WTC11 (cell line): ENCODE measurements around the gene GOLT1A. TPM values are rescaled to one million over a fixed set of nuclear protein-coding genes. Genes with fewer than 3 reads are reported as not detected.

ENCODE experiments used
- ATAC-seq: fragments of 200-7000 bp; cut with Tn5 transposase; 2 replicates; pipeline ENCODE4 v1.10.0; 2021; ENCODE audit warnings: mild to moderate bottlenecking, moderate library complexity
- CTCF ChIA-PET: fragments of 300-600 bp; sonication (Branson Sonifier 250); formaldehyde crosslinking; loops from one replicate; lab custom pipeline; 2021; ENCODE audit warnings: antibody characterized with exemption; lab: Charles Lee
- POLR2A ChIA-PET: fragments of 350-600 bp; sonication (Branson Sonifier 250); formaldehyde crosslinking; loops from one replicate; lab custom pipeline; 2021; ENCODE audit warnings: antibody characterized with exemption; lab: Charles Lee
- DNase-seq: peaks from one replicate; pipeline ENCODE4 v3.0.0; 2021; ENCODE audit warnings: low spot score
- H3K27ac Mint-ChIP-seq: 2 replicates; pipeline ENCODE4 v1.8.0; 2021; ENCODE audit warnings: mixed read lengths
- H3K27me3 Mint-ChIP-seq: 2 replicates; pipeline ENCODE4 v1.8.0; 2021; ENCODE audit warnings: low read depth, mild to moderate bottlenecking, moderate library complexity, mixed read lengths
- H3K36me3 Mint-ChIP-seq: 2 replicates; pipeline ENCODE4 v1.8.0; 2021; ENCODE audit warnings: mixed read lengths
- H3K4me1 Mint-ChIP-seq: 2 replicates; pipeline ENCODE4 v1.8.0; 2022; ENCODE audit warnings: mixed read lengths
- H3K4me3 Mint-ChIP-seq: 2 replicates; pipeline ENCODE4 v1.8.0; 2021; ENCODE audit warnings: mild to moderate bottlenecking, moderate library complexity, mixed read lengths
- H3K9me3 Mint-ChIP-seq: 2 replicates; pipeline ENCODE4 v1.8.0; 2021; ENCODE audit warnings: mixed read lengths
- CREM ChIP-seq: sonication (generic); formaldehyde crosslinking; IDR thresholded peaks from 2 replicates; pipeline ENCODE4 v1.8.1; 2022; ENCODE audit warnings: mild to moderate bottlenecking, missing genetic modification reagents, moderate library complexity
- ELF4 ChIP-seq: sonication (generic); formaldehyde crosslinking; IDR thresholded peaks from 2 replicates; pipeline ENCODE4 v1.8.1; 2022; ENCODE audit warnings: low read depth, mild to moderate bottlenecking, moderate library complexity, missing genetic modification reagents
- ETV6 ChIP-seq: sonication (generic); formaldehyde crosslinking; IDR thresholded peaks from 2 replicates; pipeline ENCODE4 v1.8.1; 2022; ENCODE audit warnings: mild to moderate bottlenecking, missing genetic modification reagents
- FOXJ3 ChIP-seq: sonication (generic); formaldehyde crosslinking; IDR thresholded peaks from 2 replicates; pipeline ENCODE4 v1.9.0; 2021; ENCODE audit warnings: missing genetic modification reagents, mild to moderate bottlenecking, borderline replicate concordance
- KAT7 ChIP-seq: sonication (generic); formaldehyde crosslinking; IDR thresholded peaks from 2 replicates; pipeline ENCODE4 v1.8.1; 2023; ENCODE audit warnings: missing genetic modification reagents, mild to moderate bottlenecking, borderline replicate concordance
- MYBL2 ChIP-seq: sonication (generic); formaldehyde crosslinking; IDR thresholded peaks from 2 replicates; pipeline ENCODE4 v1.8.1; 2023; ENCODE audit warnings: mild to moderate bottlenecking, moderate library complexity, missing genetic modification reagents
- NFATC4 ChIP-seq: fragments of 250-450 bp; sonication (Bioruptor Pico); IDR thresholded peaks from 2 replicates; pipeline ENCODE4 v1.9.0; 2021; ENCODE audit warnings: mild to moderate bottlenecking
- NFYB ChIP-seq: sonication (generic); formaldehyde crosslinking; conservative IDR thresholded peaks from 2 replicates; pipeline ENCODE4 v1.8.0; 2022; ENCODE audit warnings: low read depth, missing genetic modification reagents
- PRDM15 ChIP-seq: sonication (generic); formaldehyde crosslinking; IDR thresholded peaks from 2 replicates; pipeline ENCODE4 v1.8.0; 2022; ENCODE audit warnings: missing genetic modification reagents
- TEAD4 ChIP-seq: sonication (generic); formaldehyde crosslinking; IDR thresholded peaks from 2 replicates; pipeline ENCODE4 v1.8.0; 2022; ENCODE audit warnings: mild to moderate bottlenecking, missing genetic modification reagents
- ZBTB21 ChIP-seq: sonication (generic); formaldehyde crosslinking; IDR thresholded peaks from 2 replicates; pipeline ENCODE4 v1.8.1; 2023; ENCODE audit warnings: mild to moderate bottlenecking, missing genetic modification reagents, borderline replicate concordance
- ZMAT4 ChIP-seq: fragments of 250-450 bp; sonication (Bioruptor Pico); IDR thresholded peaks from 2 replicates; pipeline ENCODE4 v1.9.0; 2021; ENCODE audit warnings: mild to moderate bottlenecking
- ZNF121 ChIP-seq: sonication (generic); formaldehyde crosslinking; IDR thresholded peaks from 2 replicates; pipeline ENCODE4 v1.8.0; 2023; ENCODE audit warnings: missing genetic modification reagents
- ZNF219 ChIP-seq: sonication (generic); formaldehyde crosslinking; IDR thresholded peaks from 2 replicates; pipeline ENCODE4 v1.8.0; 2023; ENCODE audit warnings: missing genetic modification reagents, mild to moderate bottlenecking, borderline replicate concordance
- ZNF532 ChIP-seq: fragments of 250-450 bp; sonication (Bioruptor Pico); IDR thresholded peaks from 2 replicates; pipeline ENCODE4 v1.9.0; 2021; ENCODE audit warnings: mild to moderate bottlenecking, borderline replicate concordance
- total RNA-seq: library from RNA; stranded (reverse); gene quantifications from 3 replicates; pipeline ENCODE4 v1.2.3, GENCODE V29; 2021
- TF ChIP-seq, protein P1 (sequence below): sonication (generic); formaldehyde crosslinking; IDR thresholded peaks from 2 replicates; pipeline ENCODE4 v1.8.0; 2022; ENCODE audit warnings: mild to moderate bottlenecking, missing genetic modification reagents
- TF ChIP-seq, protein P2 (sequence below): sonication (generic); formaldehyde crosslinking; IDR thresholded peaks from 2 replicates; pipeline ENCODE4 v1.8.1; 2022; ENCODE audit warnings: low read depth, missing genetic modification reagents, borderline replicate concordance
- TF ChIP-seq, protein P3 (sequence below): sonication (generic); formaldehyde crosslinking; IDR thresholded peaks from 2 replicates; pipeline ENCODE4 v1.8.1; 2023; ENCODE audit warnings: mild to moderate bottlenecking, moderate library complexity, missing genetic modification reagents

GOLT1A gene
- total RNA-seq, 1 experiment from 2014 or later: 6.5 TPM

- ChIA-PET CTCF (interaction anchor here (1.5 to 4.9 kb wide), 3 partner anchors 12 to 30 kb away, joined by 3 to 20 read pairs (median 9); no protein-coding TSS in a partner anchor), POLR2A (no interaction called here)
- H3K9me3 Mint-ChIP-seq: peaks cover 23% of the 10 kb centered on the region
- DNase-seq: no peak
- ATAC-seq: no peak
- H3K4me1 Mint-ChIP-seq: no peaks in the 10 kb centered on the region
- TF ChIP-seq ELF4 (CRISPR knock-in tag) (no peak), TEAD4 (CRISPR knock-in tag) (no peak), ZMAT4 (CRISPR knock-in tag) (no peak), ZNF532 (CRISPR knock-in tag) (no peak), ZNF219 (no peak), ZNF121 (no peak), CREM (no peak), NFYB (CRISPR knock-in tag) (no peak), NFATC4 (no peak), FOXJ3 (no peak), ZBTB21 (no peak), PRDM15 (CRISPR knock-in tag) (no peak), ETV6 (CRISPR knock-in tag) (no peak), KAT7 (CRISPR knock-in tag) (no peak), MYBL2 (no peak)
- TF ChIP-seq, protein P1, sequence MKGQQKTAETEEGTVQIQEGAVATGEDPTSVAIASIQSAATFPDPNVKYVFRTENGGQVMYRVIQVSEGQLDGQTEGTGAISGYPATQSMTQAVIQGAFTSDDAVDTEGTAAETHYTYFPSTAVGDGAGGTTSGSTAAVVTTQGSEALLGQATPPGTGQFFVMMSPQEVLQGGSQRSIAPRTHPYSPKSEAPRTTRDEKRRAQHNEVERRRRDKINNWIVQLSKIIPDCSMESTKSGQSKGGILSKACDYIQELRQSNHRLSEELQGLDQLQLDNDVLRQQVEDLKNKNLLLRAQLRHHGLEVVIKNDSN (CRISPR knock-in tag): no peak
- TF ChIP-seq, protein P2, sequence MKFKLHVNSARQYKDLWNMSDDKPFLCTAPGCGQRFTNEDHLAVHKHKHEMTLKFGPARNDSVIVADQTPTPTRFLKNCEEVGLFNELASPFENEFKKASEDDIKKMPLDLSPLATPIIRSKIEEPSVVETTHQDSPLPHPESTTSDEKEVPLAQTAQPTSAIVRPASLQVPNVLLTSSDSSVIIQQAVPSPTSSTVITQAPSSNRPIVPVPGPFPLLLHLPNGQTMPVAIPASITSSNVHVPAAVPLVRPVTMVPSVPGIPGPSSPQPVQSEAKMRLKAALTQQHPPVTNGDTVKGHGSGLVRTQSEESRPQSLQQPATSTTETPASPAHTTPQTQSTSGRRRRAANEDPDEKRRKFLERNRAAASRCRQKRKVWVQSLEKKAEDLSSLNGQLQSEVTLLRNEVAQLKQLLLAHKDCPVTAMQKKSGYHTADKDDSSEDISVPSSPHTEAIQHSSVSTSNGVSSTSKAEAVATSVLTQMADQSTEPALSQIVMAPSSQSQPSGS: no peak
- TF ChIP-seq, protein P3, sequence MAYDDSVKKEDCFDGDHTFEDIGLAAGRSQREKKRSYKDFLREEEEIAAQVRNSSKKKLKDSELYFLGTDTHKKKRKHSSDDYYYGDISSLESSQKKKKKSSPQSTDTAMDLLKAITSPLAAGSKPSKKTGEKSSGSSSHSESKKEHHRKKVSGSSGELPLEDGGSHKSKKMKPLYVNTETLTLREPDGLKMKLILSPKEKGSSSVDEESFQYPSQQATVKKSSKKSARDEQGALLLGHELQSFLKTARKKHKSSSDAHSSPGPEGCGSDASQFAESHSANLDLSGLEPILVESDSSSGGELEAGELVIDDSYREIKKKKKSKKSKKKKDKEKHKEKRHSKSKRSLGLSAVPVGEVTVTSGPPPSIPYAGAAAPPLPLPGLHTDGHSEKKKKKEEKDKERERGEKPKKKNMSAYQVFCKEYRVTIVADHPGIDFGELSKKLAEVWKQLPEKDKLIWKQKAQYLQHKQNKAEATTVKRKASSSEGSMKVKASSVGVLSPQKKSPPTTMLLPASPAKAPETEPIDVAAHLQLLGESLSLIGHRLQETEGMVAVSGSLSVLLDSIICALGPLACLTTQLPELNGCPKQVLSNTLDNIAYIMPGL: no peak
- no peaks in the 10 kb centered on the region for H3K36me3 Mint-ChIP-seq
- no peak overlapping the region for H3K4me3 Mint-ChIP-seq
- H3K27ac Mint-ChIP-seq: no peak overlapping the region
- peaks cover 42% of the 10 kb centered on the region for H3K27me3 Mint-ChIP-seq
Measured at GRCh38 chr1:204177133-204177532, 36.7 kb downstream of the GOLT1A start.
